ENCODE results near the gene LRMDA. TPM values are rescaled to one million over a fixed set of nuclear protein-coding genes. Genes with fewer than 3 reads are reported as not detected.

The LRMDA gene
- total RNA-seq, 4 donors from 2014 or later, result 1.4 to 23.1 (median 3.6) TPM

GRCh38 chr10:75658036-75658435 lies 226.6 kb downstream of the LRMDA start:
- Histone ChIP-seq H3K4me3 (no peak overlapping the region), H3K4me1 (peaks cover 0 to 8% (median 0%) of the 10 kb centered on the region in 4 donors), H3K36me3 (no peaks in the 10 kb centered on the region), H3K27ac (no peak overlapping the region), H3K27me3 (no peaks in the 10 kb centered on the region), H3K9me3 (no peaks in the 10 kb centered on the region)
- no peak for DNase-seq
- TF ChIP-seq POLR2A (IDR thresholded peaks at IDR 0.05) (no peak), CTCF (IDR thresholded peaks at IDR 0.05) (no peak)

GRCh38 chr10:75658496-75658895 lies 227.1 kb downstream of the LRMDA start:
- TF ChIP-seq CTCF (IDR thresholded peaks at IDR 0.05) (no peak), POLR2A (IDR thresholded peaks at IDR 0.05) (no peak)
- Histone ChIP-seq H3K27ac (no peak overlapping the region), H3K9me3 (no peaks in the 10 kb centered on the region), H3K4me1 (peaks cover 0 to 8% (median 0%) of the 10 kb centered on the region in 4 donors), H3K36me3 (no peaks in the 10 kb centered on the region), H3K27me3 (no peaks in the 10 kb centered on the region), H3K4me3 (no peak overlapping the region)
- no peak for DNase-seq

- Histone ChIP-seq H3K9me3 (no peaks in the 10 kb centered on the region), H3K4me3 (no peak overlapping the region), H3K4me1 (peaks cover 0 to 8% (median 0%) of the 10 kb centered on the region in 4 donors), H3K27ac (no peak overlapping the region), H3K36me3 (no peaks in the 10 kb centered on the region), H3K27me3 (no peaks in the 10 kb centered on the region)
- TF ChIP-seq POLR2A (IDR thresholded peaks at IDR 0.05), result no peak
- no peak for TF ChIP-seq CTCF (IDR thresholded peaks at IDR 0.05)
- DNase-seq, result no peak
Measured at GRCh38 chr10:75658915-75659314, 227.5 kb downstream of the LRMDA start.

GRCh38 chr10:75660823-75661222 lies 229.4 kb downstream of the LRMDA start:
- no peak for TF ChIP-seq POLR2A (IDR thresholded peaks at IDR 0.05)
- no peak for TF ChIP-seq CTCF (IDR thresholded peaks at IDR 0.05)
- H3K27me3 ChIP-seq, result no peaks in the 10 kb centered on the region
- H3K36me3 ChIP-seq, result no peaks in the 10 kb centered on the region
- no peak for DNase-seq
- no peak overlapping the region for H3K4me3 ChIP-seq
- H3K9me3 ChIP-seq, result no peaks in the 10 kb centered on the region
- no peak overlapping the region for H3K27ac ChIP-seq
- H3K4me1 ChIP-seq, result peaks cover 0 to 8% (median 0%) of the 10 kb centered on the region in 4 donors

- Histone ChIP-seq H3K4me1 (peaks cover 0 to 8% (median 0%) of the 10 kb centered on the region in 4 donors), H3K27ac (peak overlapping the region in 2 of 4 donors; percentile 1 to 53), H3K36me3 (no peaks in the 10 kb centered on the region), H3K9me3 (no peaks in the 10 kb centered on the region), H3K4me3 (no peak overlapping the region), H3K27me3 (no peaks in the 10 kb centered on the region)
- TF ChIP-seq POLR2A (IDR thresholded peaks at IDR 0.05) (no peak), CTCF (IDR thresholded peaks at IDR 0.05) (no peak)
- peak in 1 of 3 donors; percentile 62 for DNase-seq
Measured at GRCh38 chr10:75662715-75663114, 231.3 kb downstream of the LRMDA start.
